SKM-1 (cell line): ENCODE results near the gene ADAMTS7.
"Not testable (repeated sequence)": the region's sequence is repeated elsewhere in the genome, so short reads cannot be mapped to it uniquely, and the experiment has no call there.

ENCODE experiments used
- DNase-seq: peaks from one replicate; lab custom pipeline; 2025; ENCODE audit not compliant: unreplicated experiment; lab: John Stamatoyannopoulos, UW

The ADAMTS7 gene

GRCh38 chr15:78788016-78788660, 23.1 kb downstream of the ADAMTS7 start:
- no peak for DNase-seq

DNA sequence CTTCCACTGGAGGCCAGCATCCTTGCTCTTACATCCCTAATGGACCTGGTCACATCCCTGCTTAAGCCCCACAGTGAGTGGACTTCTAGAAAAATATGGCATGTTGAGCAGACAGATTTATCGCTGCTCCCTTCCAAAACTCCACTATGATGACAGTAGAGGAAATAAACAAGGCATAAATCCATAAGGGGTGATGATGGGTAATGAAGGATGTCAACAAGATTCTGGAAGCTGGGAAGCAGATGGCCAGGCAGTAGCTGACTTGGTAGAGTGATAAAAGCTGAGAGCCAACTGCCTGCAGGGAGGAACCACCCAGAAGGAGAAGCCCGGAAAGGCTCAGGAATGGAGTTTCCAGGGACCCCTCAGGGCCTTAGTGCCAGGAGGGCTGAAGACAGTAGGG, 28.9 kb downstream of the ADAMTS7 start:
- not testable (repeated sequence) for DNase-seq

GRCh38 chr15:78781381-78781780, 29.9 kb downstream of the ADAMTS7 start:
- DNase-seq: not testable (repeated sequence)

- DNase-seq: not testable (repeated sequence)
Measured at GRCh38 chr15:78779975-78780374, 31.3 kb downstream of the ADAMTS7 start.

GRCh38 chr15:78779176-78779785, 32.0 kb downstream of the ADAMTS7 start:
- DNase-seq: not testable (repeated sequence)

DNA sequence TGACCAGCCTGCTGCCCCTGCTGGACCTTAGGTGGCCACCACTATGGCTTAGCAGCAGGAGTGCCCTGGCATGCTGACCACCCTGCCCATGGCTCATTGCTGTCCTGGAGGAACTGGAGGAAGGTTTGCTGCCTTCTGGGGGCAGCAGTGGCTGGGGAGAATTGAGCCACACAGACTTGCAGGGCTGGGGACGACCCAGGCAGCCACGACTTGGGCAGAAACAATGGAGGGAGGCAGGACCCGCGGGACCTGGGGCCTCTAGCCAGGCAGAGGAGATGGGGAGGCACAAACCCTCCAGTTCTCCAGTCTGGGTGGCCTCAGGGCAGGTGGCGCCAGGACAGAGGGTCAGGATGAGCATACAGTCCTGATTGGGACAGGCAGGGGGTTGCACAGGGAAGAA, 32.8 kb downstream of the ADAMTS7 start:
- DNase-seq: no peak

- not testable (repeated sequence) for DNase-seq
Measured at GRCh38 chr15:78777953-78778345, 33.3 kb downstream of the ADAMTS7 start.

DNA sequence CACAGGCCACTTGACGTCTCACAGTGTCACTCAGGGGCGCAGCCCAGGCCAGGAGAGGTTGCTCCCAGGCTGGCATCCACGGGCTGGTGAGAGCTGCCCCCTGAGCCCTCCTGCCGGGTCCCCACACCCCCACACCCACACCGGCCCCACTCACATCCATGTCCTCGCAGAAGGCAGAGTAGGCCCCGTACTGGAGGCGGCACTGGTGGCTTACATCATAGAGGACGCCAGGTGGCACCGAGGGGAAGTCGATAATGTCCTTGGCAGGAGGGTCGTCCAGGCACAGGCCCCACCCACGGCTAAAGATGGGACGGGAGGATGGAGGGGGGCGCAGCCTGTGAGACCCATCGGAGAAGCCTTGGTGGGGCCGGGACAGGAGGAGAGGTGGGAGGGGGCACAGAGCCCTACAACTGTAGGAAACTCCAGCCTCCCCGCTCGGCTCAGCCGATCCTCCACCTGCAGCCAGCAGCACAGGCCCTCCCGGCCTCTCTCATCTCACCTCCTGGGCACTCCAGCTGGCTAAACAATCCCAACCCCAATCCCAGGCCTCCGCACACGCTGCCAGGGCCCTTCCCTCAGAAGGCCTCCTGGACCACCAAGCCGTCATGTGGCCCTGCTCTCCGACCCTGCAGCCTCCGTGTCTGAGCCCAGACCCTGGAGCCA, 33.8 kb downstream of the ADAMTS7 start:
- not testable (repeated sequence) for DNase-seq

DNA sequence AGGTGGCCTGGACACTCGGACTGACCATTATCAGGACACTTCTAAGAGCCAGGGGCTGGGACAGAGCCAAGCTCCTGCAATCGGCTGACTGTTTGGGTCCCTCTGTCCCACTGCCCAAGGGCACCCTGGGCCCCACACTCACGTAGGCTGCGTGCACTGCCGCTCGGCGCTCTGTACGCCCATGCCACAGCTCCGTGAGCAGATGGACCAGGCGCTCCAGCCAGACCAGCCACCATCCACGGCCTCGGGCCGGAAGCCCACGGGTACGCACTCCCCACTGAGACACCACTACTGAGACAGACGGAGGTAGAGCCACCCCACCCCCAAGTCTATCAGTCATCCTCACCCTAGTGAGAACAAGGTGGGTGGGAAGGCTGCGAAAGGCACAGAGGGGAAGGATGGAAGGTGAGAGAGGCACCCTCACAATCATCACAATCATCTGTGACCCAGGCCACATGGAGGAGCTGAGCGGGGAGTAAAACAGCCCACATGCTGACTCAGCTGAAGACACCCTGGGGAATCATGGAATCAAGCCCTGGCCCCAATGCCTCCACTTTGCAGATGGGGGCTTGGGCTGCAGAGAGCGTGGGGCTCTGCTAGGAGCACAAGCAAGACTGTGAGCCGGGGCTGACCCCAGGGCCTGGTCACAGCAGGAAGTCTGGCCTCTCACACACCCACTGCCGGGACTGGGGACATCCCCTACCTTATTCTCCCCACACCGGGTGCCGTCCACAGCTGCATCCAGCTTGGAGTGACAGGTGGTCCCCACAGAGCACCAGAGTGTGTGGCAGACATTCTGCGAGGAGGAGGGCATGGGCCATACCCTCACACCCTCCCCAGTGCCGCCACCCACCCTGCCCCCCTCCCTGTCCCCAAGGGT, 35.0 kb downstream of the ADAMTS7 start:
- DNase-seq: not testable (repeated sequence)

DNA sequence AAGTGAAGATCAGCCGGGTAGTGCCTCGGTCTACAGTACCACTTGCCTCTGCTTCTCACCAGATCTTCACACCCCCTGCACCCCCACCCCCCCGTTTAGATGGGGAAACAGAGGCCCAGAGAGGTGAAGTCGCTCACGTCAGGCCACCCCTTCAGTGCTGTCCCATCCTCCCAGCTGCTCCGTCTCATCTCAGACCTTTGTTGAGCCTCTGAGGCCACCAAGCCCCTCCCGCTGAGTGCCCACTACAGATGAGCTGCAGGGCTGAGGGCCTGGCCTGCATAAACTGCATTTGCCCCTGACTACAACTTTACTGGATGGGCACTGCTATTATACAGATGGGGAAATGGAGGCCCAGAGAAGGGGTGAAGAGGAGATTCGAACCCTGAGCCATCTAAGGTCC, 35.8 kb downstream of the ADAMTS7 start:
- no peak for DNase-seq

- not testable (repeated sequence) for DNase-seq
Measured at GRCh38 chr15:78774451-78774990, 36.7 kb downstream of the ADAMTS7 start.

DNA sequence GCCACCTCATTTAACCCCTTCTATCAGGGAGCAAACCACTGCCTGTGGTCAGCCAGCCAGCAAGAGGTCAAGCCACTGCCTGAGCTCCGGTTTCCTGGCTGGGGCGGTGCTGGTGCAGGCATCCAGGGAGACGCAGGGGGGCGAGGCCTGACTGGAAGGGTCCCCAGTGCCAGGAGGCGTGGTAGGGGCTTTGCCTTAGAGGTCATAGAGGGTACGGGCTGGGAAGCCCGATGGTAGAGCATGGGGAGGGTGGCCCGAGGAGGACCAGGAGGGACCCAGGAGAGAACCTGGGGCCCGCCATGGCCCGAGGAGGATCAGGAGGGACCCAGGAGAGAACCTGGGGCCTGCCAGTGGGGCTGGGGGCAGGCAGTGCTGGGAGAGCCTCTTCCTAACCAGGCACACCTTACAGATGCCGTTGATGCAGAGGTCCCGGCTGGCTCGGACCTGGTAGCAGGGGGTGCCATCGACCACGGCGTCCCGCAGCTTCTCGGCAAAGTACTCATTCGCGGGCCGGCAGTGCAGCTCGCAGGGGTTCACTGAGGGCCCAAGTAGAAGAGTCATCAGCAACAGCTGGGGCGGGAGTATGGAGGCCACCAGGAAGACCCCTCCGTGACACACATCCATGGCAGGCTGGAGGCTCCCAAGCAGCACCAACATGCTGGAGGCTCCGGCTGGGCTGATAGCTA, 37.4 kb downstream of the ADAMTS7 start:
- DNase-seq: not testable (repeated sequence)

- DNase-seq: no peak
Measured at GRCh38 chr15:78772738-78773137, 38.5 kb downstream of the ADAMTS7 start.

DNA sequence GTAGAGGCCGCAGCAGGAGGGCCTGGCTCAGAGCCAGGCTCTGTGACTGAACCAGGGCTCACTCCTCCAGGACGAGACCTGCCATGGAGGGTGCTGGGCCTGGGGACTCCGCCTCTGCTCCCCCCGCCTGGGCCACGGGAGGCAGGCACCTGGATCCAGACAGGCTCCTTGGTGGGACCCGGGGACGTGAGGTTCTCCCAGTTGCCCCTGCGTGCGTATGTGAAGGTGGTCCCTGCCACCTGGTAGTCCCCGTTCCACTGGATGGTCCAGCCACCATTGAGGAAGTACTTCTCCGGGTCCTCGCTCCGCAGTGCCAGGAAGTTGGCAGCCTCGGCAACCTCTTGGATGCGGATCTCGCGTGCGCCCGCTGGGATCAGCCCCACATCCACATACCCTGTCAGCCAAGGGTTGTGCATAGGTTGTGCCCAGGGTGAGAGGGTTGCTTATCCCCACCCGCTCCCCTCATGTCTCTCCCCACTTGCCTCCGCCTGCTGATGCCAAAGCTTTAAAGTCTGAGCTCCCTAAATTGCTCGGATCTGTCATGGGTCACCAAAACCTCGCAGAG, 39.7 kb downstream of the ADAMTS7 start:
- DNase-seq: not testable (repeated sequence)

GRCh38 chr15:78771020-78771419, 40.2 kb downstream of the ADAMTS7 start:
- DNase-seq: not testable (repeated sequence)

DNA sequence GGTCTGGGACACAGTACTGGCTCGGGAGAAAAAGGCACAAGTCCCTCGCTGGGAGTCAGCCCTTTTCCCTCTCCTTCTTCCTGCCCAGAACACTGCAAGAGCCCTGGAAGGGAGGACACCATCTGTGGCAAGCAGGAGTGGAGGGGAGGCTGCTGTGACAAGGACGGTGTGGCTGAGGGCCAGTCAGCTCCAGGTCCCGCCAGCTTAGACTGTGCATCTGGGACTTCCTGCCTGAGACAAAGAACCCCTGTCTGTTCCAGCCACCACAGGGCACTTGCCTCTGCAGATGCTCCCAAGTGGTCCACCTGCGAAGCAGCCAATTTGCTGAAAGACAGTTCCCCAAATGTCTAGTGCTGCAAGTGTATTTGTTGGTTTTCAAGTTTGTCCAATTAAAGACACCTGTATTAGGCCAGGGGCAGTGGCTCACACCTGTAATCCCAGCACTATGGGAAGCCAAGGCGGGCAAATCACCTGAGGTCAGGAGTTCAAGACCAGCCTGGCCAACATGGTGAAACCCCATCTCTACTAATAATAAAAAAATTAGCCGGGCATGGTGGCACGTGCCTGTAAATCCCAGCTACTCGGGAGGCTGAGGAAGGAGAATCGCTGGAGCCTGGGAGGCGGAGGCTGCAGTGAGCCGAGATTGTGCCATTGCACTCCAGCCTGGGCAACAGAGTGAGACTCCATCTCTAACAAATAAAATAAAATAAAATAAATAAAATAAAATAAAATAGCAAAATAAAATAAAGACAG, 41.6 kb downstream of the ADAMTS7 start:
- DNase-seq: not testable (repeated sequence)

GRCh38 chr15:78768531-78769408, 42.5 kb downstream of the ADAMTS7 start:
- no peak for DNase-seq

DNA sequence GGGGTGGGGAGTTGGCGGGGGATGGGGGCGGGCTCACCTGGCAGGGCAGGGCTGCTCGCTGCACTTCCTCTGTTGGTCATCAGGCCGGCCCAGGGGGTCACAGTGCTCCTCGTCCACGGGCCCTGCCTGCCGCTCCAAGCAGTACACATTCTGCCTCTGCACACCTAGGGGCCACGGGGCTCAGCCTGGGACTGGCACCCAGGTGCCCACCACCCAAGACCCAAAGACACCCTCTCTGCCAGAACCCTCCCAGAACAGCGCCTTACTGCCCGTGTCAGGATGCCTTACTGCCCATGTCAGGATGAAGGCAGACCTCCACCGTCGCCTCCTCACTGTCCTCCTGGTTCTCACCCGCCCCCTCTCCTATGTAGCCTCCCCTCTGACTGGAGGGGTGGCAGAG, 43.2 kb downstream of the ADAMTS7 start:
- DNase-seq: no peak
